Endothelial cell of umbilical vein (primary cell): ENCODE measurements around the gene MN1. TPM values are rescaled to one million over a fixed set of nuclear protein-coding genes. Genes with fewer than 3 reads are reported as not detected.

ENCODE experiments used
- BruUV-seq: library from RNA; stranded (reverse); fragments of 400-500 nt; replicated peaks from 2 replicates; lab custom pipeline; 2021; lab: Mats Ljungman, UMichigan
- CTCF ChIA-PET: fragments of 300-600, 350-600 bp; sonication (Branson Sonifier 250); formaldehyde crosslinking; loops from one replicate; lab custom pipeline; 2021; ENCODE audit warnings: antibody characterized with exemption, inconsistent platforms; lab: Charles Lee
- POLR2A ChIA-PET: fragments of 300-600, 350-600 bp; sonication (Branson Sonifier 250); formaldehyde crosslinking; loops from one replicate; lab custom pipeline; 2021; ENCODE audit warnings: antibody characterized with exemption, inconsistent platforms; lab: Charles Lee
- DNase-seq: peaks from one replicate; pipeline ENCODE4 v3.0.0-alpha.2; 2011; ENCODE audit warnings: low read depth, low spot score
- FAIRE-seq: peaks from 2 replicates; lab custom pipeline; 2011; peaks lifted over from hg19 to GRCh38; lab: Jason Lieb, UNC
- H2AFZ ChIP-seq: 2 replicates; pipeline ENCODE4 v1.6.0; 2012; ENCODE audit warnings: low read depth, low read length, control low read depth, inconsistent platforms
- H3K27ac ChIP-seq: 2 replicates; pipeline ENCODE4 v1.5.1; 2011; ENCODE audit warnings: low read depth, mild to moderate bottlenecking, control low read depth, low read length, moderate library complexity; ENCODE audit not compliant: insufficient read depth
- H3K27me3 ChIP-seq, 2 experiments: 2 replicates each; pipeline versions ENCODE4 v1.6.0 to v1.6.1; 2011; ENCODE audit warnings: low read length in 2 of 2, mixed read lengths in 1 of 2; ENCODE audit not compliant: control insufficient read depth in 2 of 2, insufficient read depth in 2 of 2
- H3K36me3 ChIP-seq, 2 experiments: 2 replicates in 1 of 2; 3 replicates in 1 of 2; pipeline ENCODE4 v1.5.1; 2011; ENCODE audit warnings: low read length in 2 of 2, mild to moderate bottlenecking in 1 of 2, moderate library complexity in 1 of 2; ENCODE audit not compliant: control insufficient read depth in 2 of 2, insufficient read depth in 2 of 2; ENCODE audit errors: extremely low read depth in 1 of 2
- H3K4me1 ChIP-seq: 3 replicates; pipeline ENCODE4 v1.5.1; 2011; ENCODE audit warnings: mild to moderate bottlenecking, low read length; ENCODE audit not compliant: control insufficient read depth, insufficient read depth; ENCODE audit errors: extremely low read depth
- H3K4me2 ChIP-seq: 2 replicates; pipeline ENCODE4 v1.6.1; 2011; ENCODE audit warnings: low read length, control low read depth, mixed read lengths; ENCODE audit not compliant: insufficient read depth
- H3K4me3 ChIP-seq, 3 experiments: fragments of 200-600 bp in 1 of 3; sonication (generic), shearing (Covaris generic) in 1 of 3; replicated peaks in 1 of 3; 2 replicates each; pipeline ENCODE4 v1.5.1; 2011 to 2016; ENCODE audit warnings: control low read depth in 3 of 3, low read length in 3 of 3, mild to moderate bottlenecking in 2 of 3, inconsistent platforms in 1 of 3, low read depth in 1 of 3, moderate library complexity in 1 of 3; ENCODE audit not compliant: insufficient read depth in 1 of 3
- H3K79me2 ChIP-seq: 2 replicates; pipeline ENCODE4 v1.6.0; 2012; ENCODE audit warnings: low read length, inconsistent platforms; ENCODE audit not compliant: control insufficient read depth, insufficient read depth
- H3K9ac ChIP-seq: replicated peaks from 2 replicates; pipeline ENCODE3; 2011; ENCODE audit warnings: low read length, control low read depth; ENCODE audit not compliant: insufficient read depth; ENCODE audit errors: extremely low read depth
- H3K9me1 ChIP-seq: replicated peaks from 3 replicates; pipeline ENCODE4 v1.6.0; 2011; ENCODE audit warnings: mild to moderate bottlenecking, low read length; ENCODE audit not compliant: control insufficient read depth, insufficient read depth; ENCODE audit errors: extremely low read depth
- H3K9me3 ChIP-seq: replicated peaks from 2 replicates; pipeline ENCODE4 v1.5.1; 2012; ENCODE audit warnings: low read length, inconsistent platforms; ENCODE audit not compliant: control insufficient read depth, insufficient read depth
- H4K20me1 ChIP-seq: replicated peaks from 2 replicates; pipeline ENCODE3; 2011; ENCODE audit warnings: mild to moderate bottlenecking, low read length; ENCODE audit not compliant: control insufficient read depth, insufficient read depth; ENCODE audit errors: extremely low read depth
- EZH2 ChIP-seq: IDR thresholded peaks from 2 replicates; pipeline ENCODE4 v1.6.1; 2012; ENCODE audit warnings: borderline replicate concordance, low read depth, mild to moderate bottlenecking, moderate library complexity, low read length, inconsistent platforms; ENCODE audit not compliant: severe bottlenecking
- FOS ChIP-seq: IDR thresholded peaks from 2 replicates; pipeline ENCODE4 v1.6.1; 2011; ENCODE audit warnings: mild to moderate bottlenecking, low read length, moderate library complexity, borderline replicate concordance; ENCODE audit not compliant: insufficient read depth
- GATA2 ChIP-seq: IDR thresholded peaks from 2 replicates; pipeline ENCODE4 v1.7.0; 2011; ENCODE audit warnings: low read depth, mild to moderate bottlenecking, moderate library complexity, mixed read lengths, low read length; ENCODE audit not compliant: insufficient read length, insufficient read depth
- JUN ChIP-seq: IDR thresholded peaks from 2 replicates; pipeline ENCODE4 v1.6.1; 2011; ENCODE audit warnings: borderline replicate concordance, low read depth; ENCODE audit not compliant: insufficient read length, insufficient read depth
- MYC ChIP-seq: IDR thresholded peaks from one replicate; pipeline ENCODE4 v1.6.1; 2011; ENCODE audit warnings: mild to moderate bottlenecking, low read depth, low read length
- POLR2A ChIP-seq: IDR thresholded peaks from 2 replicates; pipeline ENCODE4 v1.6.1; 2012; ENCODE audit warnings: low read depth, mild to moderate bottlenecking, control low read depth, low read length
- POLR2AphosphoS5 ChIP-seq: IDR thresholded peaks from 2 replicates; pipeline ENCODE4 v1.6.1; 2012; ENCODE audit warnings: low read depth, mild to moderate bottlenecking, control low read depth, low read length, moderate library complexity; ENCODE audit not compliant: insufficient read depth
- dilution Hi-C: fragments of 300-500 bp; cut with MboI; formaldehyde crosslinking; loops from one replicate; pipeline ENCODE4 v1.15.0; 2019; ENCODE audit warnings: low sequenced_read_pairs; ENCODE audit not compliant: extremely low pct_ligation_motif_present
- intact Hi-C: fragments of 100-400 bp; cut with micrococcal nuclease; formaldehyde crosslinking; loops from one replicate; pipeline ENCODE4 v1.10.0; 2022
- polyA plus RNA-seq, 4 experiments: library from polyadenylated mRNA; depleted of rRNA in 3 of 4; stranded (reverse) in 3 of 4; unstranded in 1 of 4; fragments of >200 nt; gene quantifications; 2 replicates each; pipeline versions ENCODE4 v1.2.1 to v1.2.3, GENCODE V29; 2011 to 2012; ENCODE audit warnings: missing spikeins in 1 of 4
- total RNA-seq: library from RNA; stranded (reverse); gene quantifications from 2 replicates; pipeline ENCODE4 v1.2.3, GENCODE V29; 2021
- TF ChIP-seq, protein P1 (sequence below), 2 donors: IDR thresholded peaks; 1 replicate in 1 of 2; 2 replicates in 1 of 2; pipeline ENCODE4 v1.5.1; 2011; ENCODE audit warnings: low read length in 2 of 2, mild to moderate bottlenecking in 2 of 2, moderate library complexity in 2 of 2, control low read depth in 1 of 2, inconsistent platforms in 1 of 2, low read depth in 1 of 2; ENCODE audit not compliant: insufficient read depth in 1 of 2; ENCODE audit errors: extremely low read depth in 1 of 2
- TF ChIP-seq, protein P2 (sequence below): IDR thresholded peaks from 2 replicates; pipeline ENCODE4 v1.6.1; 2011; ENCODE audit not compliant: insufficient read depth, insufficient read length

MN1 gene
- total and polyA plus RNA-seq, 2 donors (not counting 3 experiments of a cell fraction or from before 2014, with no cell fraction given): 3.8 to 5.2 TPM

DNA sequence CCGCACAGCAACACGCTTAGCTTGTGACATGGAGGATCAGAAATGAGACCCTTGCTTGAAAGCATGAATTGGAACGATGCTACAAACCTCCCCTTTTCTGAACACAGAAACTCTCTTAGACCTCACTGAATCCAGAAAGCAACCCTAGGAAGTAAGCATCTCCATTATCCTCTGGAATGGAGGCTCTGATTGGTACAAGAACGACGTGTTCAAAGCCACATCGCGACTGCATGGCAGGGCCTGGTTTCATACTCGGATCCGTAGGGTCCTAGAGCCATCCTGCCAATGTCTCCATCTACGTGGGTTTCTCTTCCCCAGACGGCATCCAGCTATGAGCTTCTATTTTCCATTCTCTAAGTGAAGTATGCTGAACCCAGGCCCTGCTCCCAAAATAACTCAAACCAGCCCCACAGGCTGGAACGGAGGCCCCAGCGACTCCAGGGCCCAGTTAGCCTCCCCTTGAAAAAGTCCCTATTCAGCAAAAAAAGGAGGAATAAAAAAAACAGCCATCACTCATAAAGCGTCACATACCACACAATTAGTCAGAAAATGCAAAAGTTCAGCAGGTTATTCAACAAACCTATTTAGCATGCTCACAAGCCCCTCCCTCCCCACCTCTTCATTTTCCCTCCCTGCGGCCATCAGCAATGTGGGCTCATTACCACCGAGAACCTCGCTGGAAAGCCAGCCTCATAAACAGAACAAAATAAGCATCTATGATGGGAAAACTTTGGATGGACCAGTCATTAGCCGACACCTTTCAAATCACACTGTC, 7.1 kb upstream of the MN1 start:
- H2AFZ ChIP-seq: no peak overlapping the region
- ChIA-PET POLR2A (interaction anchor here (0.8 kb wide), 1 partner anchor 388 kb away, joined by 3 read pairs; no protein-coding TSS in a partner anchor), CTCF (no interaction called here)
- intact Hi-C loops: loop anchor here (10.0 kb wide), 2 partner anchors 204 to 294 kb away; no protein-coding TSS in a partner anchor
- no peaks in the 10 kb centered on the region for H3K9me3 ChIP-seq
- no peaks in the 10 kb centered on the region for H3K36me3 ChIP-seq
- H4K20me1 ChIP-seq: no peaks in the 10 kb centered on the region
- TF ChIP-seq POLR2A (no peak), EZH2 (no peak), JUN (no peak), GATA2 (no peak), FOS (no peak), MYC (no peak), POLR2AphosphoS5 (no peak)
- TF ChIP-seq, protein P1, sequence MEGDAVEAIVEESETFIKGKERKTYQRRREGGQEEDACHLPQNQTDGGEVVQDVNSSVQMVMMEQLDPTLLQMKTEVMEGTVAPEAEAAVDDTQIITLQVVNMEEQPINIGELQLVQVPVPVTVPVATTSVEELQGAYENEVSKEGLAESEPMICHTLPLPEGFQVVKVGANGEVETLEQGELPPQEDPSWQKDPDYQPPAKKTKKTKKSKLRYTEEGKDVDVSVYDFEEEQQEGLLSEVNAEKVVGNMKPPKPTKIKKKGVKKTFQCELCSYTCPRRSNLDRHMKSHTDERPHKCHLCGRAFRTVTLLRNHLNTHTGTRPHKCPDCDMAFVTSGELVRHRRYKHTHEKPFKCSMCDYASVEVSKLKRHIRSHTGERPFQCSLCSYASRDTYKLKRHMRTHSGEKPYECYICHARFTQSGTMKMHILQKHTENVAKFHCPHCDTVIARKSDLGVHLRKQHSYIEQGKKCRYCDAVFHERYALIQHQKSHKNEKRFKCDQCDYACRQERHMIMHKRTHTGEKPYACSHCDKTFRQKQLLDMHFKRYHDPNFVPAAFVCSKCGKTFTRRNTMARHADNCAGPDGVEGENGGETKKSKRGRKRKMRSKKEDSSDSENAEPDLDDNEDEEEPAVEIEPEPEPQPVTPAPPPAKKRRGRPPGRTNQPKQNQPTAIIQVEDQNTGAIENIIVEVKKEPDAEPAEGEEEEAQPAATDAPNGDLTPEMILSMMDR (IDR thresholded peaks at IDR 0.05; ENCODE audit: extremely low read depth in 1 of 2, insufficient read depth in 1 of 2, low read depth in 1 of 2, low read length in 2 of 2): no peak
- TF ChIP-seq, protein P2, sequence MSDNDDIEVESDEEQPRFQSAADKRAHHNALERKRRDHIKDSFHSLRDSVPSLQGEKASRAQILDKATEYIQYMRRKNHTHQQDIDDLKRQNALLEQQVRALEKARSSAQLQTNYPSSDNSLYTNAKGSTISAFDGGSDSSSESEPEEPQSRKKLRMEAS: no peak
- H3K9me1 ChIP-seq: no peaks in the 10 kb centered on the region
- no peaks in the 10 kb centered on the region for H3K79me2 ChIP-seq
- FAIRE-seq (no peak), DNase-seq (no peak)
- H3K4me2 ChIP-seq: no peak overlapping the region
- no TSS peak for BruUV-seq
- H3K9ac ChIP-seq: no peak overlapping the region
- dilution Hi-C loops: no loop called here
- H3K4me1 ChIP-seq: peaks cover 8% of the 10 kb centered on the region
- H3K27me3 ChIP-seq: peaks cover 0 to 3% of the 10 kb centered on the region in 2 experiments
- H3K27ac ChIP-seq: no peak overlapping the region
- H3K4me3 ChIP-seq: no peak overlapping the region
